Kidney (tissue), 14 donors: ENCODE measurements around the gene SCAPER. TPM values are rescaled to one million over a fixed set of nuclear protein-coding genes. Genes with fewer than 3 reads are reported as not detected.

Source experiments
- DNase-seq, 5 donors: peaks; one replicate each; pipeline ENCODE4 v3.0.0-alpha.2; 2013 to 2020
- FAIRE-seq: peaks from 2 replicates; lab custom pipeline; 2012; peaks lifted over from hg19 to GRCh38; lab: Jason Lieb, UNC
- H3K27ac ChIP-seq, 2 donors: one replicate each; pipeline ENCODE4 v1.7.0; 2013; ENCODE audit warnings: low read depth in 2 of 2, low read length in 2 of 2, inconsistent platforms in 1 of 2
- H3K27me3 ChIP-seq: one replicate; pipeline ENCODE4 v1.7.1; 2013; ENCODE audit warnings: low read length, inconsistent platforms; ENCODE audit not compliant: control insufficient read depth, insufficient read depth
- H3K36me3 ChIP-seq, 3 donors: one replicate each; pipeline versions ENCODE4 v1.7.0 to v1.7.1; 2013; ENCODE audit warnings: low read length in 3 of 3, control low read depth in 1 of 3, inconsistent platforms in 1 of 3; ENCODE audit not compliant: insufficient read depth in 3 of 3, control insufficient read depth in 2 of 3
- H3K4me1 ChIP-seq, 3 donors: one replicate each; pipeline versions ENCODE4 v1.7.0 to v1.7.1; 2013; ENCODE audit warnings: low read length in 3 of 3, inconsistent platforms in 1 of 3, low read depth in 1 of 3; ENCODE audit not compliant: control insufficient read depth in 2 of 3, insufficient read depth in 2 of 3
- H3K4me3 ChIP-seq, 3 donors: one replicate each; pipeline versions ENCODE4 v1.7.0 to v1.8.1; 2013; ENCODE audit warnings: low read length in 3 of 3, control low read depth in 1 of 3, inconsistent platforms in 1 of 3
- H3K9ac ChIP-seq, 3 donors: one replicate each; pipeline versions ENCODE4 v1.7.0 to v1.7.1; 2013; ENCODE audit warnings: low read length in 3 of 3, control low read depth in 1 of 3, inconsistent platforms in 1 of 3
- H3K9me3 ChIP-seq, 3 donors: one replicate each; pipeline versions ENCODE4 v1.7.0 to v1.7.1; 2013; ENCODE audit warnings: low read length in 3 of 3, control low read depth in 1 of 3, inconsistent platforms in 1 of 3; ENCODE audit not compliant: control insufficient read depth in 2 of 3, insufficient read depth in 1 of 3
- intact Hi-C: fragments of 100-400 bp; cut with DNase I; formaldehyde crosslinking; loops from one replicate; pipeline ENCODE4 v1.11.1; 2022
- polyA plus RNA-seq: library from polyadenylated mRNA; stranded (reverse); fragments of 350-450 nt; fragmentation: Illumina TruSeq; extraction: RNeasy Lipid Tissue Mini Kit (QIAGEN cat#74804); gene quantifications from one replicate; pipeline ENCODE4 v1.2.3, GENCODE V29; 2014; ENCODE audit warnings: low read depth, low replicate concordance; ENCODE audit not compliant: insufficient read depth
- total RNA-seq: library from RNA; stranded (reverse); fragmentation: NEBNext Ultra II Directional; extraction: Animal tissue kit (Norgen Biotek cat#: 25700); gene quantifications from one replicate; pipeline ENCODE4 v1.2.1, GENCODE V29; 2021
- TF ChIP-seq, protein P1 (sequence below): IDR thresholded peaks from 3 replicates; pipeline ENCODE4 v1.5.1; 2012; ENCODE audit warnings: mild to moderate bottlenecking, moderate library complexity, borderline replicate concordance; ENCODE audit not compliant: insufficient read depth; ENCODE audit errors: extremely low read depth
- donor health status: control.
- donor health status: control.
- donor health status: control.
- donor health status: control.
- donor health status: control.
- donor health status: DM: yes; HTN: yes; CAD: no.
- donor health status: Normal renal cell carcinoma (clear cell type).

Gene SCAPER
- total and polyA plus RNA-seq, 2 donors from 2014 or later: 11.6 to 39.4 TPM

DNA sequence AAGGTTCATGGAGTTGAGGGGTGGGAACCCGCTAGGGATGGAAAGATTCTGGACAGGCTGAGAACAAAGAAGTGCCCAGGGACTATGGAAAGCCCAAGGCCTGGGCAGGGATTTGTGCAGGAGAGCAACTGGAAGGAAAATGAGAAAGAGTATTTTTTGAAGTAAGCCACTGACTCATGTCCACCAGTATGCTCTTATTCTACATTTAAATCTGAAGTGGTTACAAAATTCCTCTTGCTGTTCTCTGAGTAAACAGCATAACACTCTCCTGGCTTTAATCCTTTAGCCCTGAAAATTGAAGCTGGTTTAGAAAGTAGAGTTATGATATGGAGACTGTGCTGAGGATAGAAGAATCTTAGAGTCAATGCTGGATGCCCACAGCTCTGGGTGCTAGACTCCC is 403.4 kb downstream of the SCAPER start:
- no peak overlapping the region for H3K27ac ChIP-seq
- no peaks in the 10 kb centered on the region for H3K4me1 ChIP-seq
- no peak overlapping the region for H3K9ac ChIP-seq
- TF ChIP-seq, protein P1, sequence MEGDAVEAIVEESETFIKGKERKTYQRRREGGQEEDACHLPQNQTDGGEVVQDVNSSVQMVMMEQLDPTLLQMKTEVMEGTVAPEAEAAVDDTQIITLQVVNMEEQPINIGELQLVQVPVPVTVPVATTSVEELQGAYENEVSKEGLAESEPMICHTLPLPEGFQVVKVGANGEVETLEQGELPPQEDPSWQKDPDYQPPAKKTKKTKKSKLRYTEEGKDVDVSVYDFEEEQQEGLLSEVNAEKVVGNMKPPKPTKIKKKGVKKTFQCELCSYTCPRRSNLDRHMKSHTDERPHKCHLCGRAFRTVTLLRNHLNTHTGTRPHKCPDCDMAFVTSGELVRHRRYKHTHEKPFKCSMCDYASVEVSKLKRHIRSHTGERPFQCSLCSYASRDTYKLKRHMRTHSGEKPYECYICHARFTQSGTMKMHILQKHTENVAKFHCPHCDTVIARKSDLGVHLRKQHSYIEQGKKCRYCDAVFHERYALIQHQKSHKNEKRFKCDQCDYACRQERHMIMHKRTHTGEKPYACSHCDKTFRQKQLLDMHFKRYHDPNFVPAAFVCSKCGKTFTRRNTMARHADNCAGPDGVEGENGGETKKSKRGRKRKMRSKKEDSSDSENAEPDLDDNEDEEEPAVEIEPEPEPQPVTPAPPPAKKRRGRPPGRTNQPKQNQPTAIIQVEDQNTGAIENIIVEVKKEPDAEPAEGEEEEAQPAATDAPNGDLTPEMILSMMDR: no peak
- H3K27me3 ChIP-seq: no peaks in the 10 kb centered on the region
- intact Hi-C loops: no loop called here
- no peaks in the 10 kb centered on the region for H3K36me3 ChIP-seq
- DNase-seq (no peak), FAIRE-seq (no peak)
- no peaks in the 10 kb centered on the region for H3K9me3 ChIP-seq
- H3K4me3 ChIP-seq: no peak overlapping the region

DNA sequence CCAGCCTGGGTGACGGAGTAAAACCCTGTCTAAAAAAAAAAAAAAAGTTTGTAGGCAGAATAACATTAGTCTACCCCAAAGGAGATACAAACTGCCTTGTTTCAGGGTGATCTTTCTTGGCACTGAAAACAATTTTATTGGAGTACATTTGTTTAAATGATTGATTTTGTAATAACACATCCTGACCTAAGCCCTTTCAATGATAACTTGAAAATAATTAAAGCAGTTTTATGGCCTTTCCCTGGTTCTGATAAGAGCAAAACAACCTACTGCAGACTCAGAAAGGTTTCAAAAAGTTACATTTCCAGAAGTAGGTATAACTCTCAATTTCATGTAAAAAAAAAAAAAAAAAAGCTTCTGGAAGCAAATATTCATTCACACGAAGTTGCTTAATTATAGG is 404.1 kb downstream of the SCAPER start:
- TF ChIP-seq, protein P1: no peak
- DNase-seq: no peak
- Histone ChIP-seq H3K27ac (no peak overlapping the region), H3K36me3 (no peaks in the 10 kb centered on the region), H3K9ac (no peak overlapping the region), H3K27me3 (no peaks in the 10 kb centered on the region), H3K4me1 (no peaks in the 10 kb centered on the region), H3K9me3 (no peaks in the 10 kb centered on the region), H3K4me3 (no peak overlapping the region)
- intact Hi-C loops: no loop called here
- FAIRE-seq: no peak

DNA sequence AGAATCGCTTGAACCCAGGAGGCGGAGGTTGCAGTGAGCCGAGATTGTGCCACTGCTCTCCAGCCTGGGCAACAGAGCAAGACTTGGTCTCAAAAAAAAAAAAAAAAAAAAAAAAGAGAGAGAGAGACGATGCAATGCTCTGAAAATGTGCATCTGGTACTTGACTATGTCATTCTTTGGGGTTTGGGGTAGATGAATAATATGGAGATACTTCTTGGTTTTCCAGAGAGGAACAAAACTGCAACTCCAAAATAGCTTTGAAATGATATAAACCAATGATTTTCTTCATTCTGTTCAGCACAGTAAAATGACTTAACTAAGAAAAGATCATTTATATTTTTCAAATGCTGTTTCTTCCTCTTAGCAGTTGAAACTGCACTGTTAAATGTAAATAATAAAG is 409.7 kb downstream of the SCAPER start:
- Histone ChIP-seq H3K36me3 (no peaks in the 10 kb centered on the region), H3K9me3 (no peaks in the 10 kb centered on the region), H3K4me1 (no peaks in the 10 kb centered on the region), H3K27me3 (no peaks in the 10 kb centered on the region), H3K4me3 (no peak overlapping the region), H3K27ac (no peak overlapping the region), H3K9ac (no peak overlapping the region)
- FAIRE-seq (no peak), DNase-seq (no peak)
- intact Hi-C loops: no loop called here
- TF ChIP-seq, protein P1: no peak

DNA sequence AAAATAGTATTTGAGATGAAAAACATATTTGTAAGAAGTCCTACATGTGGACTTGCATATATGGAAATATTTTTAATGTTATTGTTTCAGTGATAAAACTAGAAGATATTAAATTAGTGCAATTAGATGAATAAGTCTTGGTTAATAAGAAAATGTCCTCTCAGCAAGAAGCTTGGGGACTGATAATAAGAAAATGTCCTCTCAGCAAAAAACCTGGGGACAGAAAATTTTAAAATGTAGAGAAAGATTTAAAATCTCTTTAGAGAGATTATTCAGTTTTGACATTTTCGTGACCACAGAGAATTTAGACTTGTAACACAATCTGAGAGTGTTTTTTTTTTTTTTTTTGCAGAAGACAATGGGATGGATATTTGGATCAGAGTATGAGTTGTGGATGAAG is 412.6 kb downstream of the SCAPER start:
- FAIRE-seq (peak; percentile 62), DNase-seq (no peak)
- H3K9me3 ChIP-seq: no peaks in the 10 kb centered on the region
- intact Hi-C loops: no loop called here
- H3K27ac ChIP-seq: no peak overlapping the region
- no peaks in the 10 kb centered on the region for H3K36me3 ChIP-seq
- TF ChIP-seq, protein P1: no peak
- no peak overlapping the region for H3K4me3 ChIP-seq
- no peaks in the 10 kb centered on the region for H3K27me3 ChIP-seq
- H3K9ac ChIP-seq: no peak overlapping the region
- H3K4me1 ChIP-seq: no peaks in the 10 kb centered on the region
